Neural cell (in vitro differentiated cells): Measurements from ENCODE around the gene C2orf68. TPM values are rescaled to one million over a fixed set of nuclear protein-coding genes. Genes with fewer than 3 reads are reported as not detected.

Experiments used
- H2AFZ ChIP-seq: fragments of 200-600, 300-800 bp; sonication (generic), shearing (Covaris generic); 2 replicates; pipeline ENCODE4 v1.6.0; 2014; ENCODE audit warnings: low read depth, mild to moderate bottlenecking, antibody characterized with exemption, low read length, moderate library complexity
- H3F3A ChIP-seq: fragments of 200-600 bp; shearing (Covaris generic); 2 replicates; pipeline ENCODE4 v1.6.1; 2016; ENCODE audit warnings: mild to moderate bottlenecking, moderate library complexity, mixed read lengths, antibody characterized with exemption, low read length; ENCODE audit not compliant: insufficient read depth, poor library complexity, severe bottlenecking
- H3K27ac ChIP-seq: fragments of 200-600, 300-800 bp; sonication (generic), shearing (Covaris generic); 2 replicates; pipeline ENCODE4 v1.5.1; 2014; ENCODE audit warnings: mild to moderate bottlenecking, low read length, moderate library complexity
- H3K27me3 ChIP-seq: fragments of 300-800, 200-600 bp; sonication (generic), shearing (Covaris generic); 2 replicates; pipeline ENCODE4 v1.6.0; 2014; ENCODE audit warnings: mild to moderate bottlenecking, low read depth, low read length, moderate library complexity; ENCODE audit not compliant: insufficient read depth
- H3K36me3 ChIP-seq: fragments of 300-800, 200-600 bp; sonication (generic), shearing (Covaris generic); 2 replicates; pipeline ENCODE4 v1.5.1; 2014; ENCODE audit warnings: mild to moderate bottlenecking, antibody characterized with exemption, low read length, moderate library complexity; ENCODE audit not compliant: insufficient read depth
- H3K4me2 ChIP-seq: fragments of 300-800, 200-600 bp; sonication (generic), shearing (Covaris generic); 2 replicates; pipeline ENCODE4 v1.6.0; 2014; ENCODE audit warnings: mild to moderate bottlenecking, low read length
- H3K4me3 ChIP-seq: fragments of 300-800, 200-600 bp; sonication (generic), shearing (Covaris generic); 2 replicates; pipeline ENCODE4 v1.5.1; 2014; ENCODE audit warnings: mild to moderate bottlenecking, low read length, moderate library complexity
- H3K79me2 ChIP-seq: fragments of 200-600 bp; shearing (Covaris generic); replicated peaks from 2 replicates; pipeline ENCODE4 v1.6.0; 2014; ENCODE audit warnings: mild to moderate bottlenecking, low read length, moderate library complexity; ENCODE audit not compliant: insufficient read depth
- H3K9ac ChIP-seq: fragments of 300-800, 200-600 bp; sonication (generic), shearing (Covaris generic); 2 replicates; pipeline ENCODE4 v1.6.1; 2016; ENCODE audit warnings: mild to moderate bottlenecking, low read length, mixed read lengths
- H3K9me2 ChIP-seq: fragments of 200-600 bp; shearing (Covaris generic); 2 replicates; pipeline ENCODE4 v1.6.1; 2016; ENCODE audit warnings: mild to moderate bottlenecking, low read length, mixed read lengths; ENCODE audit not compliant: insufficient read depth
- H3K9me3 ChIP-seq: fragments of 200-600, 300-800 bp; sonication (generic), shearing (Covaris generic); 2 replicates; pipeline ENCODE4 v1.6.1; 2016; ENCODE audit warnings: mild to moderate bottlenecking, mixed run types, low read length, moderate library complexity, mixed read lengths
- H4K20me1 ChIP-seq: fragments of 200-600 bp; shearing (Covaris generic); 2 replicates; pipeline ENCODE4 v1.6.1; 2016; ENCODE audit warnings: mild to moderate bottlenecking, mixed run types; ENCODE audit not compliant: insufficient read depth
- EP300 ChIP-seq: fragments of 450-650 bp; conservative IDR thresholded peaks from 2 replicates; pipeline ENCODE4 v1.6.1; 2014; ENCODE audit warnings: antibody characterized with exemption, mild to moderate bottlenecking, moderate library complexity; ENCODE audit not compliant: poor library complexity, severe bottlenecking
- EZH2 ChIP-seq: fragments of 200-600, 300-800 bp; shearing (Covaris generic), sonication (generic); IDR thresholded peaks from 2 replicates; pipeline ENCODE4 v1.6.1; 2014; ENCODE audit warnings: antibody characterized with exemption, low read length, borderline replicate concordance, mild to moderate bottlenecking; ENCODE audit not compliant: insufficient read depth, poor library complexity, severe bottlenecking
- MXI1 ChIP-seq: fragments of 450-650 bp; conservative IDR thresholded peaks from 2 replicates; pipeline ENCODE4 v1.6.1; 2014; ENCODE audit warnings: antibody characterized with exemption, mild to moderate bottlenecking; ENCODE audit not compliant: poor library complexity, severe bottlenecking
- POLR2AphosphoS5 ChIP-seq: IDR thresholded peaks from 2 replicates; pipeline ENCODE4 v1.6.1; 2012
- RAD21 ChIP-seq: fragments of 450-650 bp; conservative IDR thresholded peaks from 2 replicates; pipeline ENCODE4 v1.6.1; 2014; ENCODE audit warnings: antibody characterized with exemption, mild to moderate bottlenecking, moderate library complexity
- SMC3 ChIP-seq: fragments of 450-650 bp; conservative IDR thresholded peaks from 2 replicates; pipeline ENCODE4 v1.6.1; 2014; ENCODE audit warnings: antibody characterized with exemption, mild to moderate bottlenecking, moderate library complexity; ENCODE audit not compliant: poor library complexity
- TAF1 ChIP-seq: IDR thresholded peaks from 2 replicates; pipeline ENCODE4 v1.6.1; 2012; ENCODE audit warnings: low read depth
- polyA plus RNA-seq: library from polyadenylated mRNA; depleted of rRNA; stranded (reverse); fragments of >200 nt; gene quantifications from 2 replicates; pipeline ENCODE4 v1.2.3, GENCODE V29; 2014
- TF ChIP-seq, protein P1 (sequence below): IDR thresholded peaks from 2 replicates; pipeline ENCODE4 v1.6.1; 2012; ENCODE audit warnings: borderline replicate concordance
- TF ChIP-seq, protein P2 (sequence below): fragments of 450-650 bp; IDR thresholded peaks from 2 replicates; pipeline ENCODE4 v1.5.1; 2014; ENCODE audit warnings: antibody characterized with exemption, mild to moderate bottlenecking, moderate library complexity; ENCODE audit not compliant: poor library complexity, severe bottlenecking

Gene C2orf68
- polyA plus RNA-seq, 1 donor from 2014 or later, result 28.0 TPM

DNA sequence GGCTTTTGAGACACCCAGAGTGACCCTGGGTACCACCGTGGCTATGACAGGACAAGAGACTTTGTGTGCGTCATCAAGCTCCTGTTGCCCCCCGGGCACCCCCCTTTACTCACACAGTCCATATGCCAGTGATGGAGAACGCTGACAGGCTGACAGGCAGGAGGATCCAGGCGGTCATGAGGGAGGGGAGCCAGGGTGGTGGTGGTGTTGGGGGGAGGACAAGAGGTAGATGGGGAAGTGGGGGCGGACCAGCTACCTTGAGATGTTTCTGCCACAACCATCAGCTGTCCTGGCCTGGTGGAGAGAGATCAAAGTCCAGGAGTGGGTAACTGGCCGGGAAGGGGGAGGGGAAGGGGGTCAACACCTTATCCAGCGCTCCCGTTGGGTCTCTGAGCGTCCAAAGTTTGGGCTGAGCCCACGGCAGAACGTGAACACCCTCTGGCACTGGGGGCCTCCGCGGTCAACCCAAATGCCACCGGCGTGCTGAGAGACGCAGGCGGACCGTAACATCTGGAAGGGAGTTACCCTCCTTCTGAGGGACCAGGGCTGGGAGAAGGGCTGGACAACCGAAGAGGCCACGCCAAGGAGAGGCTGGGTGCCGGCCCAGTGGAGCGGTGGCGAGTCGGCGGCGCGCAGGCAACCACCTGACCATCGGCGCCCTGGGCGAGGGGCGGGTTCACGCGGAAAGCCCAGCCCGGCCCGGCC lies 9.9 kb downstream of the C2orf68 start:
- H3K27me3 ChIP-seq, result no peaks in the 10 kb centered on the region
- H3K4me3 ChIP-seq, result peak overlapping the region; percentile 77
- TF ChIP-seq TAF1 (no peak), POLR2AphosphoS5 (no peak), RAD21 (no peak), SMC3 (no peak), EZH2 (no peak), EP300 (no peak), MXI1 (no peak)
- TF ChIP-seq, protein P1, sequence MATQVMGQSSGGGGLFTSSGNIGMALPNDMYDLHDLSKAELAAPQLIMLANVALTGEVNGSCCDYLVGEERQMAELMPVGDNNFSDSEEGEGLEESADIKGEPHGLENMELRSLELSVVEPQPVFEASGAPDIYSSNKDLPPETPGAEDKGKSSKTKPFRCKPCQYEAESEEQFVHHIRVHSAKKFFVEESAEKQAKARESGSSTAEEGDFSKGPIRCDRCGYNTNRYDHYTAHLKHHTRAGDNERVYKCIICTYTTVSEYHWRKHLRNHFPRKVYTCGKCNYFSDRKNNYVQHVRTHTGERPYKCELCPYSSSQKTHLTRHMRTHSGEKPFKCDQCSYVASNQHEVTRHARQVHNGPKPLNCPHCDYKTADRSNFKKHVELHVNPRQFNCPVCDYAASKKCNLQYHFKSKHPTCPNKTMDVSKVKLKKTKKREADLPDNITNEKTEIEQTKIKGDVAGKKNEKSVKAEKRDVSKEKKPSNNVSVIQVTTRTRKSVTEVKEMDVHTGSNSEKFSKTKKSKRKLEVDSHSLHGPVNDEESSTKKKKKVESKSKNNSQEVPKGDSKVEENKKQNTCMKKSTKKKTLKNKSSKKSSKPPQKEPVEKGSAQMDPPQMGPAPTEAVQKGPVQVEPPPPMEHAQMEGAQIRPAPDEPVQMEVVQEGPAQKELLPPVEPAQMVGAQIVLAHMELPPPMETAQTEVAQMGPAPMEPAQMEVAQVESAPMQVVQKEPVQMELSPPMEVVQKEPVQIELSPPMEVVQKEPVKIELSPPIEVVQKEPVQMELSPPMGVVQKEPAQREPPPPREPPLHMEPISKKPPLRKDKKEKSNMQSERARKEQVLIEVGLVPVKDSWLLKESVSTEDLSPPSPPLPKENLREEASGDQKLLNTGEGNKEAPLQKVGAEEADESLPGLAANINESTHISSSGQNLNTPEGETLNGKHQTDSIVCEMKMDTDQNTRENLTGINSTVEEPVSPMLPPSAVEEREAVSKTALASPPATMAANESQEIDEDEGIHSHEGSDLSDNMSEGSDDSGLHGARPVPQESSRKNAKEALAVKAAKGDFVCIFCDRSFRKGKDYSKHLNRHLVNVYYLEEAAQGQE, result no peak
- TF ChIP-seq, protein P2, sequence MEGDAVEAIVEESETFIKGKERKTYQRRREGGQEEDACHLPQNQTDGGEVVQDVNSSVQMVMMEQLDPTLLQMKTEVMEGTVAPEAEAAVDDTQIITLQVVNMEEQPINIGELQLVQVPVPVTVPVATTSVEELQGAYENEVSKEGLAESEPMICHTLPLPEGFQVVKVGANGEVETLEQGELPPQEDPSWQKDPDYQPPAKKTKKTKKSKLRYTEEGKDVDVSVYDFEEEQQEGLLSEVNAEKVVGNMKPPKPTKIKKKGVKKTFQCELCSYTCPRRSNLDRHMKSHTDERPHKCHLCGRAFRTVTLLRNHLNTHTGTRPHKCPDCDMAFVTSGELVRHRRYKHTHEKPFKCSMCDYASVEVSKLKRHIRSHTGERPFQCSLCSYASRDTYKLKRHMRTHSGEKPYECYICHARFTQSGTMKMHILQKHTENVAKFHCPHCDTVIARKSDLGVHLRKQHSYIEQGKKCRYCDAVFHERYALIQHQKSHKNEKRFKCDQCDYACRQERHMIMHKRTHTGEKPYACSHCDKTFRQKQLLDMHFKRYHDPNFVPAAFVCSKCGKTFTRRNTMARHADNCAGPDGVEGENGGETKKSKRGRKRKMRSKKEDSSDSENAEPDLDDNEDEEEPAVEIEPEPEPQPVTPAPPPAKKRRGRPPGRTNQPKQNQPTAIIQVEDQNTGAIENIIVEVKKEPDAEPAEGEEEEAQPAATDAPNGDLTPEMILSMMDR, result no peak
- H3K9ac ChIP-seq, result peak overlapping the region; percentile 59
- H3K36me3 ChIP-seq, result no peaks in the 10 kb centered on the region
- peak overlapping the region; percentile 55 for H3K4me2 ChIP-seq
- H3K9me2 ChIP-seq, result no peaks in the 10 kb centered on the region
- no peaks in the 10 kb centered on the region for H4K20me1 ChIP-seq
- H3K27ac ChIP-seq, result no peak overlapping the region
- no peak overlapping the region for H2AFZ ChIP-seq
- no peaks in the 10 kb centered on the region for H3K9me3 ChIP-seq
- H3K79me2 ChIP-seq, result no peaks in the 10 kb centered on the region
- no peaks in the 10 kb centered on the region for H3F3A ChIP-seq

- peak overlapping the region; percentile 59 for H3K9ac ChIP-seq
- H4K20me1 ChIP-seq, result no peaks in the 10 kb centered on the region
- no peaks in the 10 kb centered on the region for H3K9me3 ChIP-seq
- peaks cover 5% of the 10 kb centered on the region for H3K79me2 ChIP-seq
- no peaks in the 10 kb centered on the region for H3F3A ChIP-seq
- H3K36me3 ChIP-seq, result no peaks in the 10 kb centered on the region
- H3K27ac ChIP-seq, result no peak overlapping the region
- H3K4me3 ChIP-seq, result peak overlapping the region; percentile 77
- TF ChIP-seq RAD21, result no peak
- TF ChIP-seq SMC3, result no peak
- no peak for TF ChIP-seq POLR2AphosphoS5
- TF ChIP-seq, protein P1, result no peak
- no peak for TF ChIP-seq EZH2
- no peak for TF ChIP-seq MXI1
- TF ChIP-seq EP300, result no peak
- TF ChIP-seq, protein P2, result no peak
- no peak for TF ChIP-seq TAF1
- no peaks in the 10 kb centered on the region for H3K27me3 ChIP-seq
- no peak overlapping the region for H2AFZ ChIP-seq
- no peaks in the 10 kb centered on the region for H3K9me2 ChIP-seq
- H3K4me2 ChIP-seq, result no peak overlapping the region
Measured at GRCh38 chr2:85600951-85601770, 10.7 kb downstream of the C2orf68 start.
